SU-DHL-6 (cell line): Measurements from ENCODE around the gene PRSS27.

Source experiments
- CTCF ChIP-seq: fragments of 200-600 bp; sonication (generic); IDR thresholded peaks from one replicate; pipeline ENCODE4 v1.5.1; 2017; ENCODE audit warnings: antibody characterized with exemption, mild to moderate bottlenecking, low read length, moderate library complexity; ENCODE audit not compliant: insufficient read depth, poor library complexity, severe bottlenecking
- EZH2phosphoT487 ChIP-seq: fragments of 200-600 bp; sonication (generic), shearing (Covaris generic); conservative IDR thresholded peaks from 2 replicates; pipeline ENCODE4 v1.6.1; 2018; ENCODE audit warnings: mild to moderate bottlenecking, antibody characterized with exemption, low read length, moderate library complexity, mixed read lengths

GRCh38 chr16:2717383-2718263 lies 2.4 kb downstream of the PRSS27 start:
- no peak for TF ChIP-seq CTCF
- TF ChIP-seq EZH2phosphoT487 = no peak
